GM19025 (cell line): Measurements from ENCODE around the gene DEPDC1B.
"Not testable (repeated sequence)": the region's sequence is repeated elsewhere in the genome, so short reads cannot be mapped to it uniquely, and the experiment has no call there.

Source experiments
- ATAC-seq: cut with Tn5 transposase; IDR thresholded peaks from one replicate; pipeline ENCODE4 v1.9.1; 2021; ENCODE audit warnings: mild to moderate bottlenecking, low read depth, moderate library complexity; ENCODE audit not compliant: unreplicated experiment

DEPDC1B gene

GRCh38 chr5:60649288-60649917 is 50.6 kb downstream of the DEPDC1B start:
- no peak for ATAC-seq

- no peak for ATAC-seq
Measured at GRCh38 chr5:60648175-60648574, 51.8 kb downstream of the DEPDC1B start.

- ATAC-seq = no peak
Measured at GRCh38 chr5:60640901-60641300, 59.1 kb downstream of the DEPDC1B start.

- ATAC-seq = no peak
Measured at GRCh38 chr5:60639544-60639943, 60.4 kb downstream of the DEPDC1B start.

GRCh38 chr5:60638300-60638699 is 61.7 kb downstream of the DEPDC1B start:
- ATAC-seq = no peak

- ATAC-seq = no peak
Measured at GRCh38 chr5:60636644-60637043, 63.3 kb downstream of the DEPDC1B start.

GRCh38 chr5:60636001-60636400 is 64.0 kb downstream of the DEPDC1B start:
- ATAC-seq = no peak

GRCh38 chr5:60634051-60634450 is 65.9 kb downstream of the DEPDC1B start:
- no peak for ATAC-seq

- ATAC-seq = no peak
Measured at GRCh38 chr5:60633341-60633740, 66.6 kb downstream of the DEPDC1B start.

GRCh38 chr5:60632153-60632552 is 67.8 kb downstream of the DEPDC1B start:
- ATAC-seq = no peak

GRCh38 chr5:60630836-60631235 is 69.1 kb downstream of the DEPDC1B start:
- no peak for ATAC-seq

GRCh38 chr5:60630179-60630578 is 69.8 kb downstream of the DEPDC1B start:
- no peak for ATAC-seq

GRCh38 chr5:60624875-60625274 is 75.1 kb downstream of the DEPDC1B start:
- not testable (repeated sequence) for ATAC-seq

GRCh38 chr5:60620752-60621151 is 79.2 kb downstream of the DEPDC1B start:
- ATAC-seq = not testable (repeated sequence)

- no peak for ATAC-seq
Measured at GRCh38 chr5:60613826-60614225, 86.1 kb downstream of the DEPDC1B start.

GRCh38 chr5:60611099-60611740 is 88.7 kb downstream of the DEPDC1B start:
- no peak for ATAC-seq

GRCh38 chr5:60604771-60605170 is 95.2 kb downstream of the DEPDC1B start:
- ATAC-seq = no peak

GRCh38 chr5:60598424-60598823 is 101.5 kb downstream of the DEPDC1B start:
- ATAC-seq = peak; percentile 37

- ATAC-seq = peak; percentile 50
Measured at GRCh38 chr5:60597572-60598320, 102.2 kb downstream of the DEPDC1B start.

- no peak for ATAC-seq
Measured at GRCh38 chr5:60594715-60595477, 105.1 kb downstream of the DEPDC1B start.

GRCh38 chr5:60590172-60590571 is 109.8 kb downstream of the DEPDC1B start:
- ATAC-seq = no peak
